WTC11 (cell line): Measurements from ENCODE around the gene PPM1K. TPM values are rescaled to one million over a fixed set of nuclear protein-coding genes. Genes with fewer than 3 reads are reported as not detected.

Source experiments
- total RNA-seq: library from RNA; stranded (reverse); gene quantifications from 3 replicates; pipeline ENCODE4 v1.2.3, GENCODE V29; 2021

Gene PPM1K
- total RNA-seq, 1 experiment from 2014 or later: 17.0 TPM

Other genes with a start within 250 kb of the PPM1K start
- 2.1 to 3.8 TPM (median 3.4 TPM) in 3 replicates for gene ABCG2, start 125.9 kb downstream of the PPM1K start, total RNA-seq
- 4.1 to 6.7 TPM (median 6.1 TPM) in 3 replicates for gene HERC6, start 94.3 kb upstream of the PPM1K start, total RNA-seq
- 14.3 to 17.2 TPM (median 17.1 TPM) in 3 replicates for gene HERC5, start 172.6 kb upstream of the PPM1K start, total RNA-seq
- gene PYURF, start 239.2 kb upstream of the PPM1K start, total RNA-seq: 40.9 to 45.3 TPM (median 43.6 TPM) in 3 replicates